Esophagus squamous epithelium (tissue), 5 donors: Measurements from ENCODE around the gene KDM5B. TPM values are rescaled to one million over a fixed set of nuclear protein-coding genes. Genes with fewer than 3 reads are reported as not detected.

ENCODE experiments used
- DNase-seq: peaks from one replicate; lab custom pipeline; 2025; lab: John Stamatoyannopoulos, UW
- H3K27ac ChIP-seq, 4 donors: fragments of 200-600 bp; sonication (generic); one replicate each; pipeline ENCODE4 v1.5.1; 2016 to 2019; ENCODE audit warnings: mild to moderate bottlenecking in 1 of 4
- H3K27me3 ChIP-seq, 4 donors: fragments of 200-600 bp; sonication (generic); 1 replicate in 3 of 4; 2 replicates in 1 of 4; pipeline versions ENCODE4 v1.5.1 to v1.6.0; 2017 to 2021; ENCODE audit warnings: antibody characterized with exemption in 1 of 4
- H3K36me3 ChIP-seq, 3 donors: fragments of 200-600 bp; sonication (generic); one replicate each; pipeline ENCODE4 v1.5.1; 2016 to 2019
- H3K4me1 ChIP-seq, 3 donors: fragments of 200-600 bp; sonication (generic); one replicate each; pipeline ENCODE4 v1.5.1; 2017 to 2019
- H3K4me3 ChIP-seq, 4 donors: fragments of 200-600 bp; sonication (generic); 1 replicate in 3 of 4; 2 replicates in 1 of 4; pipeline ENCODE4 v1.5.1; 2016 to 2019; ENCODE audit warnings: mild to moderate bottlenecking in 2 of 4, moderate library complexity in 1 of 4
- H3K9me3 ChIP-seq, 3 donors: fragments of 200-600 bp; sonication (generic); one replicate each; pipeline ENCODE4 v1.5.1; 2016 to 2019
- POLR2A ChIP-seq, 4 donors: fragments of 450-650 bp; IDR thresholded peaks; one replicate each; pipeline ENCODE4 v1.6.1; 2017; ENCODE audit warnings: antibody characterized with exemption in 4 of 4, mild to moderate bottlenecking in 4 of 4, moderate library complexity in 3 of 4
- WGBS, 2 donors: methylation state at CpG; one replicate each; pipeline ENCODE4 v1.1.5; 2018; 5-methylcytosine and 5-hydroxymethylcytosine counted together
- intact Hi-C: fragments of 100-400 bp; cut with DNase I; formaldehyde crosslinking; loops from one replicate; pipeline ENCODE4 v1.15.0; 2022
- total RNA-seq, 4 donors: library from RNA; depleted of rRNA; stranded (reverse); fragments of >200 nt; gene quantifications; one replicate each; pipeline ENCODE4 v1.1.0, GENCODE V29; 2016
- TF ChIP-seq, protein P1 (sequence below), 6 experiments: fragments of 450-650 bp in 4 of 6; fragments of 200-600 bp in 2 of 6; sonication (generic) in 2 of 6; IDR thresholded peaks; one replicate each; pipeline ENCODE4 v1.5.1; 2016 to 2019; ENCODE audit warnings: antibody characterized with exemption in 6 of 6, mild to moderate bottlenecking in 4 of 6, moderate library complexity in 4 of 6
- donor health status: DM: yes; HTN: yes; CAD: no.

The KDM5B gene
- total RNA-seq, 4 donors from 2014 or later = 41.2 to 88.9 (median 60.3) TPM

DNA sequence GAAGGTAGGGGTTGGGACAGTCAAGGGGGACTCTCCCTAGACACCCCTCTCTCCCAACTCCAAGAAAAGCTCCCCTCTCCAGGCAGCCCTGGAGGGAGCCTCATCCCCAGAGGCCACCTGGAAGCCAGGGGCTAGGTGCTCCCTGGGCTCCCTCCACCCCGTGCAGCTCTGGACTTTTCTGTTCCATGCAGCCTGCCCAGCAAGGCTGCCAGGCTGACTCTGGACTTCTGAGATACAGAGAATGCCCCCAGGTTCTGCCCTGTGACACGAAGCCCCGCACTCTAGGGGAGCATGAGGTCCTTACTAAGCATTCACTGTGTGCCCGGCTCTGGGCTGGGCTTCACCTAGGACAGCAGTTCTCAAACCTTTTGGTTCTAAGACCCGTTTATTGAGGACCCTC lies 108.2 kb downstream of the KDM5B start:
- Histone ChIP-seq H3K27me3 (peaks cover 0 to 84% (median 0%) of the 10 kb centered on the region in 4 donors), H3K27ac (no peak overlapping the region), H3K9me3 (no peaks in the 10 kb centered on the region), H3K36me3 (no peaks in the 10 kb centered on the region), H3K4me3 (no peak overlapping the region), H3K4me1 (no peaks in the 10 kb centered on the region)
- DNase-seq = no peak
- intact Hi-C loops = no loop called here
- 62 to 65% methylated on average over 4 to 5 of the region's 5 CpGs for WGBS, 2 donors
- TF ChIP-seq, protein P1, sequence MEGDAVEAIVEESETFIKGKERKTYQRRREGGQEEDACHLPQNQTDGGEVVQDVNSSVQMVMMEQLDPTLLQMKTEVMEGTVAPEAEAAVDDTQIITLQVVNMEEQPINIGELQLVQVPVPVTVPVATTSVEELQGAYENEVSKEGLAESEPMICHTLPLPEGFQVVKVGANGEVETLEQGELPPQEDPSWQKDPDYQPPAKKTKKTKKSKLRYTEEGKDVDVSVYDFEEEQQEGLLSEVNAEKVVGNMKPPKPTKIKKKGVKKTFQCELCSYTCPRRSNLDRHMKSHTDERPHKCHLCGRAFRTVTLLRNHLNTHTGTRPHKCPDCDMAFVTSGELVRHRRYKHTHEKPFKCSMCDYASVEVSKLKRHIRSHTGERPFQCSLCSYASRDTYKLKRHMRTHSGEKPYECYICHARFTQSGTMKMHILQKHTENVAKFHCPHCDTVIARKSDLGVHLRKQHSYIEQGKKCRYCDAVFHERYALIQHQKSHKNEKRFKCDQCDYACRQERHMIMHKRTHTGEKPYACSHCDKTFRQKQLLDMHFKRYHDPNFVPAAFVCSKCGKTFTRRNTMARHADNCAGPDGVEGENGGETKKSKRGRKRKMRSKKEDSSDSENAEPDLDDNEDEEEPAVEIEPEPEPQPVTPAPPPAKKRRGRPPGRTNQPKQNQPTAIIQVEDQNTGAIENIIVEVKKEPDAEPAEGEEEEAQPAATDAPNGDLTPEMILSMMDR (IDR thresholded peaks at IDR 0.05) = no peak
- no peak for TF ChIP-seq POLR2A (IDR thresholded peaks at IDR 0.05)

DNA sequence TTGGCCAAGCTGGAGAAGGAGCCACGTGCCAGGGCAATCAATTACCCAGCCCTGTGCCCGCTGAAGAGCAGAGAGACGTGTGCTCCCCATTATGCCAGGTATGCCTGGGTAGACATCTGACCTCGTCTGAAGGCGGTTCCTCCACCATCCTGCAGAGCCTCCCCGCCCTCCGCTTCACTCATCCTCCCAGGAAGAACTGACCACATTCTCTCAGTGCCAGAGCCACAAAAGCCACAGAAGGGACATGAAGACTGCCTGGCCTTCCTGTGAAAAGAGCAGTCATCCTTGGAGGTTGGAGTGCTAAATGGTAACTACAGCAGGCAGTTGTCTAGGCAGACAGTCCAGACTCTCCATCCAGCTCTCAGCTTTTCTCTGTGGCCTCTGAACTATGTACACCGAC lies 109.9 kb downstream of the KDM5B start:
- no peak for TF ChIP-seq POLR2A (IDR thresholded peaks at IDR 0.05)
- TF ChIP-seq, protein P1 (IDR thresholded peaks at IDR 0.05) = no peak
- no peak for DNase-seq
- H3K4me3 ChIP-seq = no peak overlapping the region
- 17 to 59% methylated on average over 4 to 7 of the region's 8 CpGs for WGBS, 2 donors
- no peak overlapping the region for H3K27ac ChIP-seq
- H3K27me3 ChIP-seq = peaks cover 0 to 84% (median 0%) of the 10 kb centered on the region in 4 donors
- no peaks in the 10 kb centered on the region for H3K9me3 ChIP-seq
- intact Hi-C loops = no loop called here
- no peaks in the 10 kb centered on the region for H3K36me3 ChIP-seq
- H3K4me1 ChIP-seq = no peaks in the 10 kb centered on the region

DNA sequence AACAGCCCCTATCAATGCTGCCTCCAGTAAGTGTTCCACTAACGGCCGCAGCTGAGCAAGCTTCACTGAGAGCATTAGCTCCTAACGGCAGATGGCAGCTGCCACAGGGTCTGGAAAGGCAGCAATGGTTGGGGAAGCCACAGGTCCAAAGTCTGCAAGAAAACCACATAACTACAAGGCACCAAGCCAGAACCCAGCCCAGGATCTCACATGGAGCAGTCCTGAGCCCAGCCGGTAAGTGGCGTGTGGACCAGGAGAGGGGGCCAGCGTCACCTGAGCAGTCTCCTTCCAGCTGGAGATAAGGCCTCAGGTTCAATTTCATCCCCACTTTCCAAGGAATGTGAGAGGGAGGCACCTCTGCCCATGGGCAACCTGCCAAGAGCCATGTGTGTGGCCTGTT lies 111.2 kb downstream of the KDM5B start:
- DNase-seq = no peak
- Histone ChIP-seq H3K27ac (no peak overlapping the region), H3K4me1 (no peaks in the 10 kb centered on the region), H3K27me3 (peaks cover 0 to 81% (median 0%) of the 10 kb centered on the region in 4 donors), H3K4me3 (no peak overlapping the region), H3K36me3 (no peaks in the 10 kb centered on the region), H3K9me3 (no peaks in the 10 kb centered on the region)
- 20 to 92% methylated on average over 1 to 2 of the region's 6 CpGs for WGBS, 2 donors
- intact Hi-C loops = no loop called here
- TF ChIP-seq, protein P1 (IDR thresholded peaks at IDR 0.05) = no peak
- no peak for TF ChIP-seq POLR2A (IDR thresholded peaks at IDR 0.05)

GRCh38 chr1:202694314-202694713 lies 113.9 kb downstream of the KDM5B start:
- intact Hi-C loops = no loop called here
- WGBS, 2 donors = 54 to 55% methylated on average over 4 of the region's 5 CpGs
- H3K27me3 ChIP-seq = peaks cover 0 to 94% (median 0%) of the 10 kb centered on the region in 4 donors

GRCh38 chr1:202692959-202693555 lies 115.2 kb downstream of the KDM5B start:
- intact Hi-C loops = no loop called here
- Histone ChIP-seq H3K4me1 (no peaks in the 10 kb centered on the region), H3K9me3 (no peaks in the 10 kb centered on the region), H3K27ac (no peak overlapping the region), H3K4me3 (no peak overlapping the region), H3K27me3 (peaks cover 0 to 94% (median 0%) of the 10 kb centered on the region in 4 donors), H3K36me3 (no peaks in the 10 kb centered on the region)
- 37 to 50% methylated on average over 2 to 3 of the region's 3 CpGs for WGBS, 2 donors
- TF ChIP-seq, protein P1 (IDR thresholded peaks at IDR 0.05) = peak in 5 of 6 experiments; percentile 25 to 46 (median 39)
- no peak for TF ChIP-seq POLR2A (IDR thresholded peaks at IDR 0.05)
- DNase-seq = no peak

More at GRCh38 chr1:202694314-202694713, 113.9 kb downstream of the KDM5B start:
- H3K27ac ChIP-seq = no peak overlapping the region
- no peaks in the 10 kb centered on the region for H3K9me3 ChIP-seq
- H3K4me1 ChIP-seq = no peaks in the 10 kb centered on the region
- no peaks in the 10 kb centered on the region for H3K36me3 ChIP-seq
- no peak for DNase-seq
- H3K4me3 ChIP-seq = no peak overlapping the region
- TF ChIP-seq, protein P1 (IDR thresholded peaks at IDR 0.05) = no peak
- TF ChIP-seq POLR2A (IDR thresholded peaks at IDR 0.05) = no peak
